HepG2 (cell line): ENCODE results near the gene BSN.

Experiments
- BHLHE40 ChIP-seq: IDR thresholded peaks from 2 replicates; pipeline ENCODE4 v1.6.1; 2011; ENCODE audit warnings: low read length, improper control_type of control experiment
- EZH2 ChIP-seq: conservative IDR thresholded peaks from 2 replicates; pipeline ENCODE4 v1.6.1; 2012; ENCODE audit warnings: mild to moderate bottlenecking, low read depth, low read length, moderate library complexity
- IRF2 ChIP-seq: IDR thresholded peaks from 2 replicates; pipeline ENCODE4 v1.6.1; 2018; ENCODE audit warnings: missing genetic modification reagents, missing compliant biosample characterization
- ZZZ3 ChIP-seq: sonication (generic); formaldehyde crosslinking; IDR thresholded peaks from 2 replicates; pipeline ENCODE4 v1.4.0; 2020; ENCODE audit warnings: missing genetic modification reagents, mild to moderate bottlenecking, borderline replicate concordance

GRCh38 chr3:49534581-49535441, 19.5 kb upstream of the BSN start:
- TF ChIP-seq EZH2 (no peak), IRF2 (no peak), ZZZ3 (CRISPR knock-in tag) (no peak), BHLHE40 (no peak)
